UCSD-AML1 (cell line): ENCODE data around the gene PLXNC1.

Experiments used
- DNase-seq: peaks from one replicate; lab custom pipeline; 2025; ENCODE audit not compliant: unreplicated experiment; lab: John Stamatoyannopoulos, UW

The PLXNC1 gene

GRCh38 chr12:94202245-94203180, 54.1 kb downstream of the PLXNC1 start:
- DNase-seq: no peak

- DNase-seq: no peak
Measured at GRCh38 chr12:94203181-94203546, 54.8 kb downstream of the PLXNC1 start.

GRCh38 chr12:94203796-94204195, 55.4 kb downstream of the PLXNC1 start:
- DNase-seq: no peak

- DNase-seq: peak; percentile 17
Measured at GRCh38 chr12:94204499-94205247, 56.3 kb downstream of the PLXNC1 start.

GRCh38 chr12:94205822-94206221, 57.4 kb downstream of the PLXNC1 start:
- DNase-seq: peak; percentile 19

GRCh38 chr12:94206886-94207285, 58.5 kb downstream of the PLXNC1 start:
- DNase-seq: no peak

GRCh38 chr12:94207467-94207848, 59.1 kb downstream of the PLXNC1 start:
- DNase-seq: no peak

GRCh38 chr12:94207849-94208621, 59.7 kb downstream of the PLXNC1 start:
- DNase-seq: no peak

GRCh38 chr12:94208622-94208966, 60.2 kb downstream of the PLXNC1 start:
- no peak for DNase-seq

GRCh38 chr12:94209240-94209639, 60.9 kb downstream of the PLXNC1 start:
- DNase-seq: no peak

GRCh38 chr12:94211021-94211420, 62.6 kb downstream of the PLXNC1 start:
- no peak for DNase-seq

- no peak for DNase-seq
Measured at GRCh38 chr12:94218233-94218632, 69.9 kb downstream of the PLXNC1 start.

- DNase-seq: no peak
Measured at GRCh38 chr12:94219622-94220302, 71.4 kb downstream of the PLXNC1 start.

GRCh38 chr12:94220804-94221203, 72.4 kb downstream of the PLXNC1 start:
- no peak for DNase-seq

- no peak for DNase-seq
Measured at GRCh38 chr12:94222351-94223084, 74.1 kb downstream of the PLXNC1 start.

- no peak for DNase-seq
Measured at GRCh38 chr12:94223842-94224241, 75.5 kb downstream of the PLXNC1 start.

- DNase-seq: no peak
Measured at GRCh38 chr12:94225506-94225905, 77.1 kb downstream of the PLXNC1 start.

GRCh38 chr12:94225947-94226630, 77.7 kb downstream of the PLXNC1 start:
- DNase-seq: no peak

GRCh38 chr12:94227066-94227465, 78.7 kb downstream of the PLXNC1 start:
- no peak for DNase-seq

GRCh38 chr12:94228488-94228907, 80.1 kb downstream of the PLXNC1 start:
- DNase-seq: no peak
